Stimulated activated CD8-positive, alpha-beta memory T cell treated with anti-CD3 and anti-CD28 coated beads, Interleukin-4, amount 100 ng/mL, for 24 hours (primary cell): ENCODE data around the gene PLCB4.

Source experiments
- DNase-seq: peaks from one replicate; pipeline ENCODE4 v3.0.0-alpha.2; 2020; ENCODE audit warnings: low read depth

PLCB4 gene

GRCh38 chr20:9179193-9179802, 110.4 kb downstream of the PLCB4 start:
- DNase-seq = no peak

- DNase-seq = no peak
Measured at GRCh38 chr20:9179867-9180266, 111.0 kb downstream of the PLCB4 start.

- DNase-seq = no peak
Measured at GRCh38 chr20:9180481-9181257, 111.8 kb downstream of the PLCB4 start.

- DNase-seq = no peak
Measured at GRCh38 chr20:9185511-9185910, 116.6 kb downstream of the PLCB4 start.

- no peak for DNase-seq
Measured at GRCh38 chr20:9186396-9186795, 117.5 kb downstream of the PLCB4 start.

GRCh38 chr20:9195031-9195430, 126.1 kb downstream of the PLCB4 start:
- no peak for DNase-seq

GRCh38 chr20:9196110-9196509, 127.2 kb downstream of the PLCB4 start:
- DNase-seq = no peak

GRCh38 chr20:9198460-9198859, 129.6 kb downstream of the PLCB4 start:
- DNase-seq = no peak

GRCh38 chr20:9200196-9200595, 131.3 kb downstream of the PLCB4 start:
- no peak for DNase-seq

- DNase-seq = no peak
Measured at GRCh38 chr20:9200620-9201019, 131.7 kb downstream of the PLCB4 start.

GRCh38 chr20:9202420-9203080, 133.7 kb downstream of the PLCB4 start:
- no peak for DNase-seq

GRCh38 chr20:9203081-9203447, 134.2 kb downstream of the PLCB4 start:
- no peak for DNase-seq

- DNase-seq = no peak
Measured at GRCh38 chr20:9204979-9205378, 136.1 kb downstream of the PLCB4 start.

GRCh38 chr20:9206486-9206885, 137.6 kb downstream of the PLCB4 start:
- DNase-seq = no peak

GRCh38 chr20:9207253-9207652, 138.4 kb downstream of the PLCB4 start:
- no peak for DNase-seq

- no peak for DNase-seq
Measured at GRCh38 chr20:9210356-9210755, 141.5 kb downstream of the PLCB4 start.

GRCh38 chr20:9211016-9211760, 142.3 kb downstream of the PLCB4 start:
- no peak for DNase-seq

GRCh38 chr20:9212735-9213134, 143.8 kb downstream of the PLCB4 start:
- no peak for DNase-seq

- no peak for DNase-seq
Measured at GRCh38 chr20:9214685-9215084, 145.8 kb downstream of the PLCB4 start.

- DNase-seq = no peak
Measured at GRCh38 chr20:9215539-9215938, 146.7 kb downstream of the PLCB4 start.

- no peak for DNase-seq
Measured at GRCh38 chr20:9218531-9218961, 149.7 kb downstream of the PLCB4 start.

- DNase-seq = no peak
Measured at GRCh38 chr20:9220874-9221547, 152.1 kb downstream of the PLCB4 start.
